Smooth muscle cell of the brain vasculature (primary cell): Measurements from ENCODE around the gene RCBTB1.
"Not testable (repeated sequence)": the region's sequence is repeated elsewhere in the genome, so short reads cannot be mapped to it uniquely, and the experiment has no call there.

Experiments used
- DNase-seq: peaks from one replicate; pipeline ENCODE4 v3.0.0-alpha.2; 2012; ENCODE audit warnings: low read depth, low spot score

RCBTB1 gene

DNA sequence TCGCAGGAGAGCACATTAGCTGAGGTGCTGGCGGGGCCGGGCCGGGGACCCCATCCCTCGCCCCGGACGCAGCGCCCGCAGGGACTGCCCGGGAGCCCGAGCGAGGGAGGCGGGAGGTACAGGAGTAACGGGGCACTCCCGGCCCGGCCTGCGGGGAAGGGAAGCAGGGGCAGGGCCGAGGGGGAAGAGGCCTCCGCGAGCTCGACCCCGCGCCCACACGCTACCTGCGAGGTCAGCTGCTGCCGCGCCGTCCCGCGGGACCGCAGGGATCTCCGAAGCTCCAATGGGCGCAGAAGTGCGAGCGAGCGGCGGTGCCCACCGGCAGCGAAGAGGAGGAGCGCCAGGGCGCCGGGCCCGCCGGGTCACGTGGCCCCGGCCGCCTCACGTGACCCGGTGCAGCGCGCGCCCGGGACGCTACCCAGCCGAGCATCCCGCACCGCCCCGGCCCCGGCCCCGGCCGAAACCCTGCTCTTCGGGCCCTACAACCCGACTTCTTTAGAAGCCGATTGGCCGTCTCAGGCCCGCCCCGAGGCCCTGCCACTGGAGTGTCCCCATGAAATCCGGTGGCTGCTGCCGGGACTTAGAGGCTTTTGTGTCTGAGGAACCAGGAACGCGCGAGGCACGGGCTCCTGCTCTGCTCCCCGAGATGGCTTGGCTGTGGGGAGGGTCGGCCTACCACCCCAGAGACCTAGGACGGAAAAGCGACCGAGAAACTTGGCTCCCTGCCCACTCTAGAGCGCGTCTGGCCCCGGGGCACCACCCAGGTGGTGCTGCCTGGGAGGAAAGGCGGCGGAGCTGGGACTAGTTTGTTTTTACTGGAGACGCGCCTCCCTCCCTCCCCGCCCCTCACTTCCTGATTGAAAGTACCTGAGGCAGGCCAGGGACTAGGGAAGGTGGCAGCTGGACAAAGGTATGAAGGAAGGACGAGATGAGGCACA is at the start of gene RCBTB1:
Gene RCBTB1, minus strand, starts transcription at position 339 of the 938 bp plus-strand sequence. CDS start 18,279 bp downstream, outside the sequence.
- DNase-seq: no peak

DNA sequence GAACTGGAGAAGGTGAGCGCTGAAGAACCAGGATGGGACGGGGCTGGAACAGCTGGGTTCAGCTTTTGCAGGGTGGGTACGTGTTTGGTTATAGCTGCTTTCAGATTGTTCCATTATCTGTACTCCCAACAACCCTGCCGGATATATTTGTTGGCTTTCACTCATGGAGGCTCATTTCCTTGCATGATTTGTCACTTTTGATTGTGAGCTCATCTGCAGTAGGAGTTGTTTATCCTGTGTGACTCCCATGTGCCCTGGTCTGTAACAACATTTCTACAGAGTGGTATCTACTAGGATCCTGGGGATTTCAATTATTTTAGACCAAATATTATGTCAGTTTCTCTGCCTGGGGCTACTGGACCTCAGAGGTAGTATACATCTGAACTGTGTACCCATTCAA is 48.4 kb upstream of the RCBTB1 start:
- no peak for DNase-seq

DNA sequence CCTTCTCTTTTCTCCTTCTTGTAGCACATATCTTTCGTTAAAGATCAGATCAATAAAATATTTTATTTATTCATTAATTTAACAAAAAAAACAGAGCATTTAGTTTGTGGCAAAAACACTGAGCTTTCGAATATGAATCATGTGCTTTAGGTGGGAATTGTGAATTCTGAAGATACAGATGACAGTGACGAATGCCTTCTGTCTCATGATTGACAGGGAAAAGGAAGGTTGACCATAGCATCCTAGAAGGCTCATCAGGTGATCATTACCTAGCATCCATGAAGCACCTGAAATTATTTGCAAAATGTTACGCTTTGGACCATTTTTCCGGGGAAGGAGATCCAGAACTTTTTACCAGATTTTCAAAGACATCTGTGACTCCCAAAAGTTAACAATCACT is 46.8 kb upstream of the RCBTB1 start:
- no peak for DNase-seq

DNA sequence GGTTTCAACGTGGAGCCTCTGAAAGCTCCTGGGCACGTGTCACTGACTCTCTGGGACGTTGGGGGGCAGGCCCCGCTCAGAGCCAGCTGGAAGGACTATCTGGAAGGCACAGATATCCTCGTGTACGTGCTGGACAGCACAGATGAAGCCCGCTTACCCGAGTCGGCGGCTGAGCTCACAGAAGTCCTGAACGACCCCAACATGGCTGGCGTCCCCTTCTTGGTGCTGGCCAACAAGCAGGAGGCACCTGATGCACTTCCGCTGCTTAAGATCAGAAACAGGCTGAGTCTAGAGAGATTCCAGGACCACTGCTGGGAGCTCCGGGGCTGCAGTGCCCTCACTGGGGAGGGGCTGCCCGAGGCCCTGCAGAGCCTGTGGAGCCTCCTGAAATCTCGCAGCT is 45.2 kb upstream of the RCBTB1 start:
- DNase-seq: no peak

DNA sequence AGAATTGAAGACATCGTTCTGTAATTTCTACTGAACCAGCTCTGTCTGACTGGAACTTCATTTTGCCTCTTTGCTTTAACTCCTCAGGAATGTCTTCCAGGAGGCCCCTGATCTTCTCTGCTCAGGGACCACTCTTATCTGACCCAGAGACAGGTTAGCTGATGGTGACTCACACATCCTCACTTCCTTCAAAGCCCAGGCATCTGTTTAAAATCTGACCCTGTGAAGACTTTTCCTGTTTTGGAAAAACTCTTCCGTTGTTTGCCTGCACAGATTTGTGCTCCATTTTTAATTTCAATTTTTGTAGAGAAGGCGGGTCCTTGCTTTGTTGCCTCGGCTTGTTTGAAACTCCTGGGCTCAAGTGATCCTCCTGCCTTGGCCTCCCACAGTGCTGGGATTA is 44.6 kb upstream of the RCBTB1 start:
- no peak for DNase-seq

DNA sequence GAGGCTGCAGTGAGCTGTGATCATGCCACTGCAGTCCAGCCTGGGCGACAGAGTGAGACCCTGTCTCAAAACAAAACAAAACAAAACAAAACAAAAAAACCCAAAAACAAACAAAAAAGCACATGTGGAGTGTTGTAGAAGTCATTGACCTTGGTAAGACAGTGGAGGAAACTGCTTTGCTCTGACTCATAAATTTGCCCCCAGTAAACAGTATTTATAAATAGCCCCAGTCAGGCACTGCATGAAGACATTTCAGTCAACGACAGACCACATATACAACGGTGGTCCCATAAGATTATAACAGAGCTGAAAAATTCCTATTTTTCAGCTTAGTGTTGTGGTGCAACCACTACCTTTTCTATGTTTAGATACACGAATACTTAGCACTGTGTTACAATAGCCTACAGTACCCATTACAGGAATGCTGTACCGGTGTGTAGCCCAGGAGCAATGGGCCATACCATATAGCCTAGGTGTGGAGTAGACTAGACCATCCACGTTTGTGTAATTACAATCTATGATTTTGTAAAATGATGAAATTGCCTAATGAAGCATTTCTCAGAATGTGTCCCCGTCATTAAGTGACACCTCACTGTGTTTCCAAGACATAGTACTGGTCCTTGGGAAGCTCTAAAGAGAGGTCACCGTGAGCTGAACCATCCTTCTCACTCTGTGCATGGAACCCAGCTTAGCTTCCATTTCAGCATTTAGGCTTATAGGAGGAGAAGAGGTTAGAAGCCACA is 44.0 kb upstream of the RCBTB1 start:
- no peak for DNase-seq

DNA sequence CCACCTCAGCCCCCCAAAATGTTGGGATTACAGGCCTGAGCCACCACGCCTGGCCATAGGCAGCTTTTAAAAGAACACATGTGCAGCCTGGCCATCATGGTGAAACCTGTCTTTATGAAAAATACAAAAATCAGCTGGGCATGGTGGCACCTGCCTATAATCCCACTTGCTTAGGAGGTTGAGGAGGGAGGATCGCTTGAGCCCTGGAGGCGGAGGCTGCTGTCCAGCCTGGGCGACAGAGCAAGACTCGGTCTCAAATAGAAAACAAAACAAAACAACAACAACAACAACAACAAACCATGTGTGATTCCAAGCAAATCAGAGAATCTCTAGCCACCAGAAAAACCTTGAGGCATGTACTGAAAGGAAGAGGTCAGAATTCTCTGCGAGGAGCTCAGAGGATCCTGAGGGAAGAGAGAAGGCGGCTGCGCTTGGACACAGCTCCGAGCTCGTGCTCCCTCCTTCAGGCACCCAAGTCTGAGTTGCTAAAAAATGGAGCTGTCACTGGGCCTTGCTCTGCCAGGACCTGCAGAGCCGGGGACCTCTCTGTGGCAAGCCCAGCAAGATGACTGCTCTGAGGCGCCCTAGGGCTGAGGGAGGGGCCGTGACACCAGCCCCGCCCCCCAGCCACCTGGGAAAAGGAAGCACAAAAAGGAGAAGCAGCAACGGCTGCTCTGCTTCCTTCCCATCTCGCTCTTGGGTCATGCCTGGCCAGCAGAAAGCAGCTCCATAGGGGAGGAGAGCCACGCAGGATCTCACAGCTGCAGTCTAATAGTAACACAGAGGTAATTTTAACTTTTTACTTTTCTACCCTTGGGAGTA is 42.7 kb upstream of the RCBTB1 start, which contains the start of gene ARL11:
Gene ARL11, plus strand, starts transcription at position 677 of the 822 bp plus-strand sequence. CDS start 1,941 bp downstream, outside the sequence.
- no peak for DNase-seq

DNA sequence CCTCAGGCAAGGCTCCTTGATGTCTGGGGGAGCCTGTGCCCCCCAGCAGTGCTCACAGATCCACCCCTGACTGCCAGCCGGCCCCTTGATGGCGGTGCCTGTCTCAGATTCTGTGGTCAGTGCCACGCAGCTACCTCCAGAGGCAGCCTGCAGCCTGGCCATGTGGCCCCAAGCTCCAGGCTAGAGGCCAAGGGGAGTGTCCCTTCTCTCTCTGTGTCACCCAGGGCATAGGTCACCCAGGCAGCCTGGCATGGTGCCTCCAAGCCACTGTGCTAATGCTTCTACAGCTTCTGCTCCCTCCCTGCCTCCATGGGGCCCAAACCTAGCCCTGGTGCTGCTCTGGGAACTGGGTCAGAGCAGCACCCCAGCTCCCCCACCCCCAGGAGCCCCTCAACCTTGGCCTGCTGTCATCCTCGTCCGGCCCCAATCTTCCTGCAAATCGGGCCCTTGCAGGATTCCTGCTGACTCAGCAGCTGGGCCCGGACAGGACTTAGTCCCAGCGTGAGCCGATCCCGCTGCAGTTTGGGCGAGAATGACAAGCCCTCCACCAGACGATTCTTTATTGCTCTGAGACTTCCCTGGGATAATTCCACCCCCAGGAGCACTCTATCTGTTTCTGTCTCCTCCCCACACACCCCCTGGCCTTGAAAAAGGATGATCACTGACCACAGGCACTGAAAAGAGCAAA is 40.2 kb upstream of the RCBTB1 start:
- no peak for DNase-seq

DNA sequence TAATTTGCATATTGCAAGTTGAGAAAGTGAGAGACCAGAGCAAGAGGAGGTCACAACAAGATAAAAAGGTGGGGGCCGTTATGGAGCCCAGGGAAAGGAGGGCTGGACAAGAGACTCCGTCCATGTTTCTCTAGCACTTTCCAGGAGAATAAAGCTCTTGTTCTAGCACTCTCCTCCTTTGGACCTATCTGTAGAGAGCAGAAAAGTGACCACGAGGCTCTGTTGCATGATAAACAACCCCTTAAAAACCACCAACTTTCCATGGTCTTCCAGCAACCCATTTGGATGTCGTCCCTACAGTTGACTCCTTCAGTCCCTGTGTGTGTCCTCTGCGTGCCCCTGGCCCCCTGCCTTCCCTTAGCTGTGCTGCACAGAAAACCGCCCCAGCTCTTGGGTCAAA is 38.9 kb upstream of the RCBTB1 start:
- no peak for DNase-seq

DNA sequence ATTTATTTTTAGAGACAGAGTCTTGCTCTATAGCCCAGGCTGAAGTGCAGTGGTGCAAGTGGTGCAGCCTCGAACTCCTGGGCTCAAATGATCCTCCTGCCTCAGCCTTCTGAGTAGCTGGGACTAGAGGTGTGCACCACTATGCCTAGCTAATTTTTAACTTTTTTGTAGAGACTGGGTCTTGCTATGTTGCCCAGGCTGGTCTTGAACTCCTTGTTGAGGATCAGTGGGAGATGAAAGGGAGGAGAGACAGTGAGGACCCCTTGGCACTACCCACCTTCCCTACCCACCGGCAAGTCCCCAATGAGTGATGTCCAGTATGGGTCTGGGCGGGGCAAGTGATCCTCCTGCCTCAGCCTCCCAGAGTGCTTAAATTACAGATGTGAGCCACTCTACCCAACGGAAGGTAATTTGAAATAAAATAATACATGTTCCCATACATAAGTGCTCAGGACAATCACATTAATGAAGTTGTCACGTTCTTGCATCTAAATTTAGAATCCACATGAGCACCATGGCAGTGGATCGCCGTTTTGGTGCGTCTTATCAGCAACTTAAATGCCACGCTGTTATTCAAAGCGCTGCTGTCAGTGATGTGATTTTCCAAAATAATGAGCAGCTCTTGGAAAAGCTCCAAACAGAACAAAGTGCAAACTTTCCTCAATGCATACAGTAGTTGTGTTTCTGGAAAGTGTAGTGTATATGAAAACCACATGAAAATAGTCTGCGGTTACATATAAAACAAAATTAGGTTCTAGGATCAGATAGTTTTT is 37.0 kb upstream of the RCBTB1 start:
- DNase-seq: no peak

DNA sequence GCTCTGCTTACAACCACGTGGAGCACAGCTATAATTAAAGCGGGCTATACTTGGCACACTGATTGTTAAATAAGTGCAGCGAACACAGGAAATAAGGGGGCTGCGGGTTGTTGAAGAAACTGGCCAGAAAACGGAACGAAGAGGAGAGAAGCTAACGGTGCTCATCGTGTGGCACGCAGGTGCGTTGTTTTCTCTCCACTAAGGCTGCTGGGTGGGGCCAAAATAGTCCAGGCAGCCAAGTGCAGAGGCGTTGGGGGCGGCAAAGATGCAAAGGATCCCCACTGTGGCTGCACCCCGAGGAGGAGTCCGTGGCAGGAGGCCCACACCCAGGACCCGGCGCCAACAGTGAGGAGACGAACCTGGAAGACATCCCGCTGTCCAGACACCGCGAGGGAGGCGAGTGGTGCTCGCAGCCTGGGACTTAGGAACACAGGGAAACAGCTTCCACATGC is 34.8 kb upstream of the RCBTB1 start:
- DNase-seq: no peak

DNA sequence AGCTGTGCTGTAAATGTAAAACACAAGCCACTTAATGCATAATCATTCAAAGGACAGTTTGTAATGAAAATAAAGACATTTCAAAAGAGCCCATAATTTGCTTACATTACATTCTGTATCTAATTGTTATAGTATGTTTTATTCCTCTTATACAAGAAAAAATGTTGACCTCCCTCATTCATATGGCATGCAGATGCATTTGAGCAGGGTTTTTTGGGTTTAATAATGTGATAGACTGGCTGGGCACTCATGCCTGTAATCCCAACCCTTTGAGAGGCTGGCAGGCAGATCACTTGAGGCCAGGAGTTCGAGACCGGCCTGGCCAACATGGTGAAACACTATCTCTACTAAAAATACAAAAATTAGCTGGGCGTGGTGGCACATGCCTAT is 31.3 kb upstream of the RCBTB1 start:
- DNase-seq: no peak

DNA sequence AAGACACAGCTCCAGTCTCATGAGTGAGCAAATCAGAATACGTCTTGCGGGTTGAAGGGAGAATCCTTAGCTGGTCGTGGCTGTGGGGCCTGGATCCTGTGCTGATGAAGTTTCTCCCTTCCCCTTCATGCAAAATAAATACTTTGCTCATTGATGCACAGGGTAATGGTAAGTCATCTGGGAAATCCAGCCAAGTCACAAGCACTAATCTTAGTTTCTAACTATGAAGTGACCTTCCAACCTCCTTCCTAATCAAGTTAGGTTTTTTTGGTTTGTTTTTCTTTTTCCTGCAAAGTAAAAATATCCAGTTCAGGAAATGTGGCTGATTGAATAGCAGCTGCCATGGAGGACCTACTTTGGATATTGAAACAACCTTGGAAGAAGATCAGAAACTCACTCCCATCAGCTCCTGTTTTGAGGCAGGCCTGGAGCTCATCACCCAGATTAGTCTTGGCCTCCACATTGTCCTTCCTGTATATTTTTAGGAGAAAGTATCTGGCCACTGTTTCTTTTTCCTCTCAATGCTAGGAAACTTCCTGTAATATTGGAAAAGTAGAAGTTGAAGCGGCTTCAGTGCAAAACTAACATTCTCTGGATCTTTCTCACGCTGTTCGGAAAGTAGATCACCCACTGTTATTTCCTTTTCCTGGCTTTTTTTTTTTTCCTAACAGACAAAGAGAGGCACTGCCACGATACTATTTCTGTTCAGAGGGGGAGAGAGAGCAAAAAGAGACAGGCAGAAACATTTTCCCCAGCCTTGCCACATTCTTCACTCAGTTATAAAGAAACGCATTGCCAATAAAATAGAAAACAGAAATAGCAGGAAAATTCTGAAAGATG is 30.7 kb upstream of the RCBTB1 start:
- DNase-seq: no peak

DNA sequence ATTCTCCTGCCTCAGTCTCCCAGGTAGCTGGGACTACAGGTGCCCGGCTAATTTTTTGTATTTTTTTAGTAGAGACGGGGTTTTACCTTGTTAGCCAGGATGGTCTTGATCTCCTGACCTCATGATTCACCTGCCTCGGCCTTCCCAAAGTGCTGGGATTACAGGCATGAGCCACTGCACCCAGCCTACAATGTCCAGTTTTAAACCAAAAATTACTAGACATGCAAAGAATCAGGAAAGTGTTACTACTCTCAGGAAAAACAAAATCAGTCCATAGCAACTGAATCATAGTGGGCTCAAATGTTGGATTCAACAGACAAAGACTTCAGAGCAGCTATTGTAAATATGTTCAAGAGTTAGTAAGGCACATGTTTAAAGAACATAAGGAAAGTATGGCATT is 26.7 kb upstream of the RCBTB1 start:
- not testable (repeated sequence) for DNase-seq

DNA sequence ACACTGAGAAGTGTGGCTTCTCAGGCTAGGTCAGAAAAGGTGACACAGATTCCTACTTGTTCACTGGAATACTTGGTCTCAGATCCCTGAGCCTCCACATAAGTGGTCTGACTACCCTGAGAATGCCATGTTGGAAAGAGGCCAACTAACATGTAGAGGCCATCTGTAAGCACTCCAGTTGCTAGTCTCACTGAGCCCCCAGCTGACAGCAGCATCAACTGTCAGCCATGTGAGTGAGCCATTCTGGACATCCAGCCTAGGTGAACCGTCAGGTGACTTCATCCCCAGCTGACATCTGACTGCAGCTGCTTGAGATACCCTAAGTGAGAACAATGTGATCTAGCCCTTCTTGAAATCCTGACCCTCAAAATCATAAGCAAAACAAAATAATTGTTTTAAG is 24.8 kb upstream of the RCBTB1 start:
- DNase-seq: no peak

DNA sequence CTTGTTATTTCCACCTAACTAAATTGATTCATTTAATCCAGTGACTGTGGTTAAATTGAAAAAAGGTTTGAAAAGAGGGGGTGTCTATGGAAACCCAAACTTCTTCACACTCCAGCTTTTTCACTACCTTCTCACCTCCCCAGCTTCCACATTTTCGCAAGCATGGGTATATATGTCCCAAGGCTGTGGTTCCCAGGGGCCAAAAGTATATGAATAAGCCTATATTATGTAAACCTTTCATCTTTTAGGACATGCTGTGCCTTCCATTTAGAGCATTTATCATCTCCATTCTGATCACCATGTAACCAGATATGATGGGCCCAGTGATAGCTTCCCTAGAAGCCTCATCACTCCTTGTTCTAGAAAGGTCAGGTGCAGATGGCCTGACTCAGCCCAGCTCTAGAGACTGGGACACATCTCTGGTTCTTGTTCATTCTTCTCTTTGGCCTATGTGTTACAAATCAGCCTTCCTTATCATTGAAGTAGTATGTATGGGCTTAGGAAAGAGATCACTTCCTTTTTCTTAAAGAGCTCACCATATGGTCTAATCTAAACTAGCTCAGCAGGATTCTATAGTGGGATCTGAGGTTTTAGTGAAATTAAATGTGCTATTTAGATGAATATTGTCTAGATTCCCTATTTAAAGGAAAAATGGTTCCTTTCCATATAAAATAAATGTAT is 23.4 kb upstream of the RCBTB1 start:
- DNase-seq: no peak

DNA sequence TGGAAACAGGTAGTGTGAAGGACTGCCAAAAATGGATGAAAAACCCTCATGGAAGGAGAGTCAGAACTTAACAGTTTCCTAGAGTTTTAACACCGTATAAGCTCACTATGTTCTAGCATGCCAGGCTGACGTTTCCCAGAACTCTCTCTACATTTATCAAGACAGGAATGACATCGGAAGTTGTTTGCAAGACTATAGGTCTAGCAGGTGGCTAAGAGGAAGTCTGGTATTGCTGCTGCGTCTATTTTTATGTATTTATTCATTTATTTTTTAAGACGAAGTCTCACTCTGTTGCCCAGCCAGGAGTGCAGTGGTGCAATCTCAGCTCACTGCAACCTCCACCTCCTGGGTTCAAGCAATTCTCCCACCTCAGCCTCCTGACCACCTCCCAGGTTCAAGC is 22.4 kb upstream of the RCBTB1 start:
- no peak for DNase-seq

DNA sequence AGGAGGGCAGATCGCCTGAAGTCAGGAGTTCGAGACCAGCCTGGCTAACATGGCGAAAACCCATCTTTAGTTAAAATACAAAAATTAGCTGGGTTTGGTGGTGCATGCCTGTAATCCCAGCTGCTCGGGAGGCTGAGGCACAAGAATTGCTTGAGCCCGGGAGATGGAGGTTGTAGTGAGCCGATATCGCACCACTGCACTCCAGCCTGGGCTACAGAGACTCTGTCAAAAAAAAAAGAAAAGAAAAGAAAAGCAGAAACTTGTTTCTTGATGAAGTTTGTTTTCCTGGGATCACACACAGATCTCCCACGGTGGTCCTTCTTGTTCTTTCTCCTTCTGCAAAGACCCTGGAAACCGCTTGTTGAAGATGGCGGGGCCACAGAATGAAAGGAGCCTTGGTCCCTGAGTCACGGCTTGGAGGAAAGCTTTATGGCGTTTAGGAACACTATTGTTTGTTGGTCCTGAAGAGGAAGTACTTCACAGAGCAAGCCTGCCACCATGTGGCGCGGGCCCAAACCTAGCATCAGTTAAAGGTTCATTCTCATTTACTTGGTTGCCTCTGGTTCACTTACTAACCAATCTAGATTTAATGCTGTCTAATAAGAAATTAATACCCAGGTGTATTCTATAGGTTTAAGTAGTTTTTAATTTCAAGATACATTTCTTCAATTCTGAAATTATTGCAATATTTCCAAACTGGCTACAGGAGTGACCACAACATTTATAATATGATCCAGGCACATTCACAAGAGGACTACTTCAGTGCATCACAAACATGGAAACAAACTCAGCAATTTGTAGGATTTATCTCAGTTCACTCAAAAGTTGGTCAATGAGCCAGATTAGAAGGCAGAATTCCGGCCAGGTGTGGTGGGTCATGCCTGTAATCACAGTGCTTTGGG is 21.6 kb upstream of the RCBTB1 start:
- peak; percentile 77 for DNase-seq
